ENCODE results near the gene ATP6V0B. TPM values are rescaled to one million over a fixed set of nuclear protein-coding genes. Genes with fewer than 3 reads are reported as not detected.

Gene ATP6V0B
- total RNA-seq, 1 donor from 2014 or later = 115 TPM

DNA sequence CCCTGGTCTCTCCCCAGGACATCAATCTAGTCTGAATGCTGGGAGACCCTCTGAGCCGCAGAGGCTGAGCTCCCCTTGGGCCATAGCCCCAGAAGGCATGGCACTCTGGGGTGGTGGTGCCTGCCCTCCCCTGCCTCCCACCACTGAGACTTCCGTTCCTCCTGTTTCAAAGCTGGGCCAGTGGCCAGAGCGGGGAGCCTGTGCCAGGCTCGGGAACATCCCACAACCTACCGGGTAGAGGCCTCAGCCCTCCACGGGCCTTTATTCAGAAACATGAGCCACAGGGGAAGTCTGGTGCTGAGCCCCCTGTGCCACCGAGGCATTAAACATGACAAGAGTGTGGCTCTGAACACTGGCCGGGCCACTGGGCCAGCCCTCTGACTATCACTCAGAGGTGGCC lies 24.7 kb downstream of the ATP6V0B start:
- intact Hi-C loops (cut with DNase I) = loop anchor here (10.0 kb wide), 1 partner anchor 1665 kb away; the partner anchor contains the start of gene FOXJ3
- TF ChIP-seq, protein P1, sequence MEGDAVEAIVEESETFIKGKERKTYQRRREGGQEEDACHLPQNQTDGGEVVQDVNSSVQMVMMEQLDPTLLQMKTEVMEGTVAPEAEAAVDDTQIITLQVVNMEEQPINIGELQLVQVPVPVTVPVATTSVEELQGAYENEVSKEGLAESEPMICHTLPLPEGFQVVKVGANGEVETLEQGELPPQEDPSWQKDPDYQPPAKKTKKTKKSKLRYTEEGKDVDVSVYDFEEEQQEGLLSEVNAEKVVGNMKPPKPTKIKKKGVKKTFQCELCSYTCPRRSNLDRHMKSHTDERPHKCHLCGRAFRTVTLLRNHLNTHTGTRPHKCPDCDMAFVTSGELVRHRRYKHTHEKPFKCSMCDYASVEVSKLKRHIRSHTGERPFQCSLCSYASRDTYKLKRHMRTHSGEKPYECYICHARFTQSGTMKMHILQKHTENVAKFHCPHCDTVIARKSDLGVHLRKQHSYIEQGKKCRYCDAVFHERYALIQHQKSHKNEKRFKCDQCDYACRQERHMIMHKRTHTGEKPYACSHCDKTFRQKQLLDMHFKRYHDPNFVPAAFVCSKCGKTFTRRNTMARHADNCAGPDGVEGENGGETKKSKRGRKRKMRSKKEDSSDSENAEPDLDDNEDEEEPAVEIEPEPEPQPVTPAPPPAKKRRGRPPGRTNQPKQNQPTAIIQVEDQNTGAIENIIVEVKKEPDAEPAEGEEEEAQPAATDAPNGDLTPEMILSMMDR (IDR thresholded peaks at IDR 0.05) = no peak
- Histone ChIP-seq H3K4me1 (peaks cover 4 to 10% of the 10 kb centered on the region in 2 donors), H3K9me3 (no peaks in the 10 kb centered on the region), H3K4me3 (no peak overlapping the region), H3K27ac (no peak overlapping the region), H3K27me3 (no peaks in the 10 kb centered on the region), H3K36me3 (no peaks in the 10 kb centered on the region)
- DNase-seq (ENCODE audit: low spot score in 2 of 2) = no peak

DNA sequence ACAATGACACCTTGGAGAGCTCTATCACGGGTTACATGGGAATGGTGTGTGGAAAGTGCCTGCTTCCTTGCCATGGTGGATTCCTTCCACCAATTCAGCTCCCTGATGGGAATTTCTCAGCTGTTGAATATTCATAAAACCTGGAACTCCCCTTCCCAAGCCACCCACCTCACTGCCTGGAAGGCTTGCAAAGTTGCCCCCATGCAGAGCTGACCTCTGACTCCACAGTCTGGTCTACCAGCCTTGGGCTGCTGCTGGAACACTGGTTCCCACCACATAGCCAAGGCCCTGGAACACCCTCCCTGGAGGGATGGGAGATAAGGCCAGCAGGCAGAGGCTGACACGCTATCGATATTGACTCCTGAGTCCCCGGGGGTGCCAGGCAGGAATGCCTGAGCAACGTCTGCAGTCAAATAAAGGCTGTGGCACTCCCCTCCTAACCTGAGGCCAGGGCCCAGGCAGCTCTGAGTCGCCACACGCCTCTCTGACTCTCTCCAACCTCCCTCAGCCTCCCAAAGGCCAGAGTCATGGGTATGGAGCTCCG lies 25.4 kb downstream of the ATP6V0B start:
- H3K9me3 ChIP-seq = no peaks in the 10 kb centered on the region
- TF ChIP-seq, protein P1 (IDR thresholded peaks at IDR 0.05) = no peak
- H3K27me3 ChIP-seq = no peaks in the 10 kb centered on the region
- H3K4me1 ChIP-seq = peaks cover 4 to 10% of the 10 kb centered on the region in 2 donors
- H3K4me3 ChIP-seq = no peak overlapping the region
- intact Hi-C loops (cut with DNase I) = loop anchor here (10.0 kb wide), 1 partner anchor 595 kb away; no protein-coding TSS in a partner anchor
- H3K36me3 ChIP-seq = no peaks in the 10 kb centered on the region
- H3K27ac ChIP-seq = no peak overlapping the region
- DNase-seq (ENCODE audit: low spot score in 2 of 2) = no peak

DNA sequence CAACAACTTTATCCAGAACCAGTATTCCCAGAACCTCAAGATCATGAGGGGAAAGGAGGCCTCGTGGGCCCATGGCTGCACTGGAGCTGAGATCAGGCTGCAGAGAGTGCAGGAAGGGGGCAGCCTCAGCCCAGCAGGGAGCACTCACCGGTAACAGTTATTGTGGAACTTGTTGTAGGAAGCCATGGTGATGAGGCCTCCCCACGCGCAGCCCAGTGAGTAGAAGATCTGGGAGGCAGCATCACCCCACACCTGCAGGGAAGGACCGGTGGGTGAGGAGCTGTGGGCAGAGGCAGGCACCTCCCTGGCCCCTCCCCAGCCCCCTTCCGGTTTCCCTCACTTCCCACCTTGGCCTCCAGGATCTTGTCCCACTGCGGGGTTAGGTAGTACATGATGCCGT lies 27.4 kb downstream of the ATP6V0B start:
- intact Hi-C loops (cut with DNase I) = loop anchor here (10.0 kb wide), 1 partner anchor 593 kb away; no protein-coding TSS in a partner anchor
- H3K36me3 ChIP-seq = no peaks in the 10 kb centered on the region
- DNase-seq (ENCODE audit: low spot score in 2 of 2) = no peak
- H3K9me3 ChIP-seq = no peaks in the 10 kb centered on the region
- no peak overlapping the region for H3K4me3 ChIP-seq
- TF ChIP-seq, protein P1 (IDR thresholded peaks at IDR 0.05) = no peak
- H3K27ac ChIP-seq = no peak overlapping the region
- H3K27me3 ChIP-seq = no peaks in the 10 kb centered on the region
- H3K4me1 ChIP-seq = peaks cover 3 to 4% of the 10 kb centered on the region in 2 donors

DNA sequence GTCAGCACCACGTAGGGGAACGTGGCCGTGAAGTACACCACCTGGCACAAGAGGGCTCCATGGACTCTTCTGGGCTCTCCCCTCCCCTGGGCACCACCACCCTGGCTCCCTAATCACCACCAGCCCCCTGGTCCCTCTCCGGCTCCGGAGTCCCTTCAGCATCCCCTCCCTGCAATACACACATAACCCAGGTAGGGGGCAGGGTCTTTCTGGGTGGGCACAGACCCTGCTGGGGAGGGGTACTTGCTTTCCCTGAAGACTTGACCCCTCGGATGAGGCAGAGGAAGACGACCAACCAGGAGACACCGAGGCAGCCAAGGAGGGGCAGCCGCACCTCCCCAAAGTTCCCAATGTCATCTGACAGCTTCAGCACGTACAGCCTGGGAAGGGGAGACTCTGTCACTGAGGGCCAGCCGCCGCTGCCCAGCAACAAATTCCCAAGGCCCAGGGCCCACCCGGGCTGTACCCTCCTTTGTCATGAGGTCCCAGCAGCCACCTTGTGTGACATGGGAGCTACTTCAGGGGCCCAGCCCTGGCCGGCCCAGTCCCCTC lies 27.9 kb downstream of the ATP6V0B start:
- peaks cover 3 to 4% of the 10 kb centered on the region in 2 donors for H3K4me1 ChIP-seq
- no peak for DNase-seq (ENCODE audit: low spot score in 2 of 2)
- intact Hi-C loops (cut with DNase I) = loop anchor here (10.0 kb wide), 1 partner anchor 592 kb away; no protein-coding TSS in a partner anchor
- H3K4me3 ChIP-seq = no peak overlapping the region
- H3K27me3 ChIP-seq = no peaks in the 10 kb centered on the region
- no peaks in the 10 kb centered on the region for H3K36me3 ChIP-seq
- TF ChIP-seq, protein P1 (IDR thresholded peaks at IDR 0.05) = no peak
- no peaks in the 10 kb centered on the region for H3K9me3 ChIP-seq
- no peak overlapping the region for H3K27ac ChIP-seq

DNA sequence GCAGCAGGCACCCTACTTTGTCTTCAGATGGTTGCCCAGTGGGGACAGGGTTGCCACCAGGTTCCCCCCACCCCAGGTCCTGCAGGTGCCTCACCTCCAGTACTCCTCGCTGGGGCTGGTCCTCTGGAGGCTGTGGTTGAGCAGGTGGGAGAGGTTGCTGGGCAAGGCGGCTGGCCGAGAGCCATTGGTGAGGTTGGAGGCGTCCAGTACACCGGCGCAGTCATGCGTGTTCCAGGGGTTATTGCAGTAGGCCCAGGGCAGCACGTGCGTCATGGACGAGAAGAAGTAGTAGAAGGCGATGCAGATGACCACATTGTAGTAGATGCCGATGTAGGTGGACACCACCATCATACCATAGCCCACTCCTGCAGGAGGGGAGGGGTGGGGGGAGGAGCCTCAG lies 33.5 kb downstream of the ATP6V0B start:
- DNase-seq (ENCODE audit: low spot score in 2 of 2) = no peak
- no peaks in the 10 kb centered on the region for H3K27me3 ChIP-seq
- TF ChIP-seq, protein P1 (IDR thresholded peaks at IDR 0.05) = no peak
- intact Hi-C loops (cut with DNase I) = loop anchor here (5.0 to 10.0 kb wide), 2 partner anchors 204 to 587 kb away; partner anchors contain the start of gene DMAP1
- H3K27ac ChIP-seq = no peak overlapping the region
- H3K9me3 ChIP-seq = no peaks in the 10 kb centered on the region
- H3K36me3 ChIP-seq = no peaks in the 10 kb centered on the region
- H3K4me1 ChIP-seq = peaks cover 3 to 10% of the 10 kb centered on the region in 2 donors
- no peak overlapping the region for H3K4me3 ChIP-seq
